ENCODE measurements around the gene CCNO.

CCNO gene

GRCh38 chr5:55220433-55221185 lies 12.8 kb downstream of the CCNO start:
- H3K4me1 ChIP-seq (ENCODE audit: control insufficient read depth, insufficient read depth, low read length): peaks cover 11% of the 10 kb centered on the region
- H3K27ac ChIP-seq (ENCODE audit: low read depth, low read length): no peak overlapping the region
- H3K4me3 ChIP-seq (ENCODE audit: low read depth, low read length): peak overlapping the region; percentile 64
- peak overlapping the region; percentile 31 for H3K9ac ChIP-seq (ENCODE audit: low read length)
- peaks cover 79% of the 10 kb centered on the region for H3K27me3 ChIP-seq (ENCODE audit: control insufficient read depth, insufficient read depth, low read length)
- H3K36me3 ChIP-seq (ENCODE audit: control insufficient read depth, insufficient read depth, low read length): no peaks in the 10 kb centered on the region
- H3K9me3 ChIP-seq (ENCODE audit: control insufficient read depth, insufficient read depth, low read depth, low read length): no peaks in the 10 kb centered on the region

- Histone ChIP-seq H3K27ac (ENCODE audit: low read depth, low read length) (no peak overlapping the region), H3K9ac (ENCODE audit: low read length) (no peak overlapping the region), H3K27me3 (ENCODE audit: control insufficient read depth, insufficient read depth, low read length) (peaks cover 71% of the 10 kb centered on the region)
Measured at GRCh38 chr5:55219770-55220169, 13.6 kb downstream of the CCNO start.

GRCh38 chr5:55218967-55219366 lies 14.4 kb downstream of the CCNO start:
- Histone ChIP-seq H3K27ac (ENCODE audit: low read depth, low read length) (no peak overlapping the region), H3K4me3 (ENCODE audit: low read depth, low read length) (no peak overlapping the region), H3K9me3 (ENCODE audit: control insufficient read depth, insufficient read depth, low read depth, low read length) (no peaks in the 10 kb centered on the region), H3K4me1 (ENCODE audit: control insufficient read depth, insufficient read depth, low read length) (peaks cover 11% of the 10 kb centered on the region), H3K36me3 (ENCODE audit: control insufficient read depth, insufficient read depth, low read length) (no peaks in the 10 kb centered on the region), H3K27me3 (ENCODE audit: control insufficient read depth, insufficient read depth, low read length) (peaks cover 63% of the 10 kb centered on the region), H3K9ac (ENCODE audit: low read length) (no peak overlapping the region)

More at GRCh38 chr5:55219770-55220169, 13.6 kb downstream of the CCNO start:
- no peaks in the 10 kb centered on the region for H3K9me3 ChIP-seq (ENCODE audit: control insufficient read depth, insufficient read depth, low read depth, low read length)
- H3K4me3 ChIP-seq (ENCODE audit: low read depth, low read length): peak overlapping the region; percentile 64
- H3K36me3 ChIP-seq (ENCODE audit: control insufficient read depth, insufficient read depth, low read length): no peaks in the 10 kb centered on the region
- H3K4me1 ChIP-seq (ENCODE audit: control insufficient read depth, insufficient read depth, low read length): peaks cover 11% of the 10 kb centered on the region

GRCh38 chr5:55211184-55211874 lies 22.1 kb downstream of the CCNO start:
- H3K9ac ChIP-seq (ENCODE audit: low read length): no peak overlapping the region
- no peak overlapping the region for H3K27ac ChIP-seq (ENCODE audit: low read depth, low read length)
- H3K4me3 ChIP-seq (ENCODE audit: low read depth, low read length): no peak overlapping the region
- H3K36me3 ChIP-seq (ENCODE audit: control insufficient read depth, insufficient read depth, low read length): no peaks in the 10 kb centered on the region
- no peaks in the 10 kb centered on the region for H3K9me3 ChIP-seq (ENCODE audit: control insufficient read depth, insufficient read depth, low read depth, low read length)
- H3K4me1 ChIP-seq (ENCODE audit: control insufficient read depth, insufficient read depth, low read length): no peaks in the 10 kb centered on the region
- peaks cover 15% of the 10 kb centered on the region; the same call in 1 of the 2 replicates for H3K27me3 ChIP-seq (ENCODE audit: control insufficient read depth, insufficient read depth, low read length)

GRCh38 chr5:55205001-55205400 lies 28.4 kb downstream of the CCNO start:
- Histone ChIP-seq H3K9ac (ENCODE audit: low read length) (no peak overlapping the region), H3K9me3 (ENCODE audit: control insufficient read depth, insufficient read depth, low read depth, low read length) (no peaks in the 10 kb centered on the region), H3K4me3 (ENCODE audit: low read depth, low read length) (no peak overlapping the region), H3K4me1 (ENCODE audit: control insufficient read depth, insufficient read depth, low read length) (no peaks in the 10 kb centered on the region), H3K36me3 (ENCODE audit: control insufficient read depth, insufficient read depth, low read length) (no peaks in the 10 kb centered on the region), H3K27ac (ENCODE audit: low read depth, low read length) (no peak overlapping the region), H3K27me3 (ENCODE audit: control insufficient read depth, insufficient read depth, low read length) (peaks cover 26% of the 10 kb centered on the region)

GRCh38 chr5:55191165-55191564 lies 42.2 kb downstream of the CCNO start:
- Histone ChIP-seq H3K4me1 (ENCODE audit: control insufficient read depth, insufficient read depth, low read length) (no peaks in the 10 kb centered on the region), H3K27ac (ENCODE audit: low read depth, low read length) (no peak overlapping the region)

GRCh38 chr5:55188656-55189540 lies 44.5 kb downstream of the CCNO start:
- H3K4me3 ChIP-seq (ENCODE audit: low read depth, low read length): no peak overlapping the region
- H3K27ac ChIP-seq (ENCODE audit: low read depth, low read length): no peak overlapping the region
- no peaks in the 10 kb centered on the region for H3K9me3 ChIP-seq (ENCODE audit: control insufficient read depth, insufficient read depth, low read depth, low read length)
- no peak overlapping the region for H3K9ac ChIP-seq (ENCODE audit: low read length)
- no peaks in the 10 kb centered on the region for H3K4me1 ChIP-seq (ENCODE audit: control insufficient read depth, insufficient read depth, low read length)
- no peaks in the 10 kb centered on the region for H3K36me3 ChIP-seq (ENCODE audit: control insufficient read depth, insufficient read depth, low read length)
- H3K27me3 ChIP-seq (ENCODE audit: control insufficient read depth, insufficient read depth, low read length): peaks cover 44% of the 10 kb centered on the region

More at GRCh38 chr5:55191165-55191564, 42.2 kb downstream of the CCNO start:
- no peaks in the 10 kb centered on the region for H3K9me3 ChIP-seq (ENCODE audit: control insufficient read depth, insufficient read depth, low read depth, low read length)
- no peak overlapping the region for H3K9ac ChIP-seq (ENCODE audit: low read length)
- H3K4me3 ChIP-seq (ENCODE audit: low read depth, low read length): no peak overlapping the region
- no peaks in the 10 kb centered on the region for H3K36me3 ChIP-seq (ENCODE audit: control insufficient read depth, insufficient read depth, low read length)
- H3K27me3 ChIP-seq (ENCODE audit: control insufficient read depth, insufficient read depth, low read length): peaks cover 28% of the 10 kb centered on the region

GRCh38 chr5:55187370-55187769 lies 46.0 kb downstream of the CCNO start:
- H3K27me3 ChIP-seq (ENCODE audit: control insufficient read depth, insufficient read depth, low read length): peaks cover 38% of the 10 kb centered on the region
- H3K4me3 ChIP-seq (ENCODE audit: low read depth, low read length): no peak overlapping the region
- no peak overlapping the region for H3K9ac ChIP-seq (ENCODE audit: low read length)
- H3K9me3 ChIP-seq (ENCODE audit: control insufficient read depth, insufficient read depth, low read depth, low read length): no peaks in the 10 kb centered on the region
- H3K4me1 ChIP-seq (ENCODE audit: control insufficient read depth, insufficient read depth, low read length): no peaks in the 10 kb centered on the region
- H3K36me3 ChIP-seq (ENCODE audit: control insufficient read depth, insufficient read depth, low read length): no peaks in the 10 kb centered on the region
- no peak overlapping the region for H3K27ac ChIP-seq (ENCODE audit: low read depth, low read length)

Measured in HUES6 (cell line).